Measurements from ENCODE around the gene INIP.

INIP gene

DNA sequence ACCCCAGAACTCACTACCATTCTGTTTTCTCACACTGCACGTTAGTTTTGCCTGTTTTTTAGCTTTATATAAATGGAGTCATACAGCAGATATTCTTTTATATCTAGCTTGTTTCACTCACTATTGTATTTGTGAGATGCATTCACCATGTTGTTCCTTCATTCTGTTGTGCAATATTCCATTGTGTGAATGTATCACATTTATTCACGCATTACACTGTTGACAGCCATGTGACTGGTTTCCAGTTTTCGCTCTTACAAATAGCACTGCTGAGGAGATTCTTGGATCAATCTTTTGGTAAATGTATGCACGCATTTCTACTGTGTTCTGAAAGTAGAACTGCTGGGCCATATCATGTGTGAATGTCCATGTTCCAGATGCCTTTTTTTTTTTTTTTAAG lies 26.3 kb upstream of the INIP start:
- H3K4me3 ChIP-seq (ENCODE audit: low read length, poor library complexity, severe bottlenecking), result no peak overlapping the region
- no peaks in the 10 kb centered on the region for H3K36me3 ChIP-seq (ENCODE audit: insufficient read depth, low read length)
- TF ChIP-seq EZH2phosphoT487 (IDR thresholded peaks at IDR 0.05; ENCODE audit: borderline replicate concordance), result no peak
- TF ChIP-seq, protein P1, sequence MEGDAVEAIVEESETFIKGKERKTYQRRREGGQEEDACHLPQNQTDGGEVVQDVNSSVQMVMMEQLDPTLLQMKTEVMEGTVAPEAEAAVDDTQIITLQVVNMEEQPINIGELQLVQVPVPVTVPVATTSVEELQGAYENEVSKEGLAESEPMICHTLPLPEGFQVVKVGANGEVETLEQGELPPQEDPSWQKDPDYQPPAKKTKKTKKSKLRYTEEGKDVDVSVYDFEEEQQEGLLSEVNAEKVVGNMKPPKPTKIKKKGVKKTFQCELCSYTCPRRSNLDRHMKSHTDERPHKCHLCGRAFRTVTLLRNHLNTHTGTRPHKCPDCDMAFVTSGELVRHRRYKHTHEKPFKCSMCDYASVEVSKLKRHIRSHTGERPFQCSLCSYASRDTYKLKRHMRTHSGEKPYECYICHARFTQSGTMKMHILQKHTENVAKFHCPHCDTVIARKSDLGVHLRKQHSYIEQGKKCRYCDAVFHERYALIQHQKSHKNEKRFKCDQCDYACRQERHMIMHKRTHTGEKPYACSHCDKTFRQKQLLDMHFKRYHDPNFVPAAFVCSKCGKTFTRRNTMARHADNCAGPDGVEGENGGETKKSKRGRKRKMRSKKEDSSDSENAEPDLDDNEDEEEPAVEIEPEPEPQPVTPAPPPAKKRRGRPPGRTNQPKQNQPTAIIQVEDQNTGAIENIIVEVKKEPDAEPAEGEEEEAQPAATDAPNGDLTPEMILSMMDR (conservative IDR thresholded peaks at IDR 0.05; ENCODE audit: low read length), result no peak
- no peak overlapping the region for H2AFZ ChIP-seq (ENCODE audit: low read length)
- H3K9ac ChIP-seq (ENCODE audit: low read depth, low read length, poor library complexity, severe bottlenecking), result no peak overlapping the region
- no peaks in the 10 kb centered on the region for H4K20me1 ChIP-seq (ENCODE audit: insufficient read depth, low read length, poor library complexity, severe bottlenecking)
- no peaks in the 10 kb centered on the region for H3K27me3 ChIP-seq (ENCODE audit: insufficient read depth, low read length, poor library complexity, severe bottlenecking)
- H3K9me2 ChIP-seq (replicated peaks; ENCODE audit: low read depth, low read length), result no peaks in the 10 kb centered on the region
- no peaks in the 10 kb centered on the region; the same call in 1 of the 2 replicates for H3F3A ChIP-seq (ENCODE audit: low read depth)
- no peaks in the 10 kb centered on the region for H3K9me3 ChIP-seq (ENCODE audit: insufficient read depth, low read depth, low read length)
- H3K4me1 ChIP-seq (ENCODE audit: insufficient read depth, low read length, poor library complexity, severe bottlenecking), result peaks cover 14% of the 10 kb centered on the region
- H3K4me2 ChIP-seq (ENCODE audit: low read depth, low read length, poor library complexity, severe bottlenecking), result no peak overlapping the region
- H3K79me2 ChIP-seq (ENCODE audit: insufficient read depth, low read length), result no peaks in the 10 kb centered on the region

DNA sequence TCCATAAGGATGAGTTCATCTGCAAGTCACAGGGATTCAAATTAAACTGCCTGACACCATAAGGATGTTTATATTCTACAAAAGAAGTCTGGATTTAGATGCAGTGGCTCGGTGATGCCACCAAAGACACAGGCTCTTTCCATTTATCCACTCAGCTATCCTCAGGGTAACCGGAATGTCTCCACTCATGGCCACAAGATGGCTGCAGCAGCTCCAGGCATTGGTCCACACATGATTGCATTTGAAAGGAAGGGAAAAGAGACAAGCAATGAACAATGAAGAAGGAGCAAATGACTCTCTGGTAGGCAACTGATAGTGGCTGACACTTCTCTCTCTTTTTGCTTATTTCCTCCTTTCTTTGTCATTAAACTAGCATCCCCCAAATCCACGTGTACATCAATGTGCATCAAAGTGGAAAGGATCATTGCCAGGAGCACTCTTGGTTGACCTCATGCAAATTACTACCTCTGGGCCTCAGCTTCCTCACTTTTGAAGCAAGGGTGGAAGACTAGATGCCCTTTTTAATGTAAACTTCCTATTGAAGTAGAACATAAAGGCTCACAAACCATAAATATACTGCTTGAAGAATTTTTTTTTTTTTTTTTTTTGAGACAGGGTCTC lies 25.4 kb upstream of the INIP start:
- Histone ChIP-seq H3K79me2 (ENCODE audit: insufficient read depth, low read length) (no peaks in the 10 kb centered on the region), H3K9me2 (replicated peaks; ENCODE audit: low read depth, low read length) (no peaks in the 10 kb centered on the region), H3K4me1 (ENCODE audit: insufficient read depth, low read length, poor library complexity, severe bottlenecking) (peaks cover 13% of the 10 kb centered on the region), H3K4me2 (ENCODE audit: low read depth, low read length, poor library complexity, severe bottlenecking) (no peak overlapping the region), H3K4me3 (ENCODE audit: low read length, poor library complexity, severe bottlenecking) (no peak overlapping the region), H3K27me3 (ENCODE audit: insufficient read depth, low read length, poor library complexity, severe bottlenecking) (no peaks in the 10 kb centered on the region), H4K20me1 (ENCODE audit: insufficient read depth, low read length, poor library complexity, severe bottlenecking) (no peaks in the 10 kb centered on the region), H2AFZ (ENCODE audit: low read length) (no peak overlapping the region), H3K9me3 (ENCODE audit: insufficient read depth, low read depth, low read length) (no peaks in the 10 kb centered on the region), H3K36me3 (ENCODE audit: insufficient read depth, low read length) (no peaks in the 10 kb centered on the region), H3K9ac (ENCODE audit: low read depth, low read length, poor library complexity, severe bottlenecking) (no peak overlapping the region), H3F3A (ENCODE audit: low read depth) (no peaks in the 10 kb centered on the region; the same call in 1 of the 2 replicates)
- TF ChIP-seq, protein P1 (conservative IDR thresholded peaks at IDR 0.05; ENCODE audit: low read length), result no peak
- no peak for TF ChIP-seq EZH2phosphoT487 (IDR thresholded peaks at IDR 0.05; ENCODE audit: borderline replicate concordance)

DNA sequence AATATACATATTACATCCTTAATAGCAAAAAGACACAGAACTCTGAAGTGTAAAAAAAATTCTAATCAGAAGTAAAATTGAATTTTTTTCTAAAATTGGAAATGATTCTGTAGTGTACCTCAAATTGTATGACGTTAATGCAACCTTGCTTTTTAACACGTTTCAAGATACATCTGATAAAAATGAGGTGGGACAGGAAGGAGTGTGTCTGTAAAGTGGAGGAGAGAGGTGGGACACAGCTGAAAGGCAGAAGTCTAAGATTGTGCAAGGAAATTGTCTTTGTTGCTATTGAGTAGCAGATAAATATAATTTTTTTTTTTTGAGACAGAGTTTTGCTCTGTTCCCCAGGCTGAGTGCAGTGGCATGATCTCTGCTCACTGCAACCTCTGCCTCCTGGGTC lies 17.0 kb upstream of the INIP start:
- no peak overlapping the region for H2AFZ ChIP-seq (ENCODE audit: low read length)
- no peak for TF ChIP-seq EZH2phosphoT487 (IDR thresholded peaks at IDR 0.05; ENCODE audit: borderline replicate concordance)
- TF ChIP-seq, protein P1 (conservative IDR thresholded peaks at IDR 0.05; ENCODE audit: low read length), result no peak
- no peak overlapping the region for H3K9ac ChIP-seq (ENCODE audit: low read depth, low read length, poor library complexity, severe bottlenecking)
- no peaks in the 10 kb centered on the region for H4K20me1 ChIP-seq (ENCODE audit: insufficient read depth, low read length, poor library complexity, severe bottlenecking)
- H3K79me2 ChIP-seq (ENCODE audit: insufficient read depth, low read length), result no peaks in the 10 kb centered on the region
- no peak overlapping the region for H3K4me3 ChIP-seq (ENCODE audit: low read length, poor library complexity, severe bottlenecking)
- no peaks in the 10 kb centered on the region for H3K36me3 ChIP-seq (ENCODE audit: insufficient read depth, low read length)
- H3K27me3 ChIP-seq (ENCODE audit: insufficient read depth, low read length, poor library complexity, severe bottlenecking), result no peaks in the 10 kb centered on the region
- H3K4me1 ChIP-seq (ENCODE audit: insufficient read depth, low read length, poor library complexity, severe bottlenecking), result no peaks in the 10 kb centered on the region
- no peaks in the 10 kb centered on the region for H3F3A ChIP-seq (ENCODE audit: low read depth)
- no peak overlapping the region for H3K4me2 ChIP-seq (ENCODE audit: low read depth, low read length, poor library complexity, severe bottlenecking)
- H3K9me2 ChIP-seq (replicated peaks; ENCODE audit: low read depth, low read length), result no peaks in the 10 kb centered on the region
- H3K9me3 ChIP-seq (ENCODE audit: insufficient read depth, low read depth, low read length), result no peaks in the 10 kb centered on the region
